HepG2 (cell line): Measurements from ENCODE around the gene MIER1. TPM values are rescaled to one million over a fixed set of nuclear protein-coding genes. Genes with fewer than 3 reads are reported as not detected.

Experiments used
- BHLHE40 ChIP-seq: IDR thresholded peaks from 2 replicates; pipeline ENCODE4 v1.6.1; 2011; ENCODE audit warnings: low read length, improper control_type of control experiment
- ELF3 ChIP-seq: IDR thresholded peaks from 2 replicates; pipeline ENCODE4 v1.6.1; 2016; ENCODE audit warnings: missing genetic modification reagents, missing compliant biosample characterization
- GABPB1 ChIP-seq: IDR thresholded peaks from 2 replicates; pipeline ENCODE4 v1.6.1; 2016; ENCODE audit warnings: mild to moderate bottlenecking, missing genetic modification reagents, moderate library complexity, missing compliant biosample characterization
- HNRNPL ChIP-seq: fragments of 200-400 bp; formaldehyde crosslinking; IDR thresholded peaks from 2 replicates; pipeline ENCODE4 v1.6.1; 2017; ENCODE audit warnings: mild to moderate bottlenecking, low read depth, low read length
- MIER3 ChIP-seq: IDR thresholded peaks from 2 replicates; pipeline ENCODE4 v1.6.1; 2016; ENCODE audit warnings: missing compliant biosample characterization, borderline replicate concordance
- MIXL1 ChIP-seq: IDR thresholded peaks from 2 replicates; pipeline ENCODE4 v1.6.1; 2016
- NFKBIZ ChIP-seq: IDR thresholded peaks from 2 replicates; pipeline ENCODE4 v1.6.1; 2018; ENCODE audit warnings: missing genetic modification reagents, missing compliant biosample characterization
- RAD21 ChIP-seq: fragments of 450-650 bp; formaldehyde crosslinking; IDR thresholded peaks from 2 replicates; pipeline ENCODE4 v1.5.0; 2020; ENCODE audit warnings: mild to moderate bottlenecking
- WIZ ChIP-seq: sonication (generic); formaldehyde crosslinking; IDR thresholded peaks from 2 replicates; pipeline ENCODE4 v1.5.1; 2020; ENCODE audit warnings: mild to moderate bottlenecking, missing genetic modification reagents
- ZBTB7A ChIP-seq: sonication (generic); formaldehyde crosslinking; IDR thresholded peaks from 2 replicates; pipeline ENCODE4 v1.8.0; 2022; ENCODE audit warnings: mild to moderate bottlenecking, missing genetic modification reagents
- ZC3H4 ChIP-seq: sonication (generic); formaldehyde crosslinking; IDR thresholded peaks from 2 replicates; pipeline ENCODE4 v1.4.0; 2020; ENCODE audit warnings: missing genetic modification reagents, borderline replicate concordance
- ZHX2 ChIP-seq, 2 experiments: sonication (generic) in 1 of 2; formaldehyde crosslinking in 1 of 2; IDR thresholded peaks; 2 replicates each; pipeline versions ENCODE4 v1.6.1 to v1.9.0; 2014 to 2022; ENCODE audit warnings: antibody characterized with exemption in 1 of 2, borderline replicate concordance in 1 of 2, inconsistent platforms in 1 of 2, low read depth in 1 of 2, missing genetic modification reagents in 1 of 2
- ZKSCAN5 ChIP-seq: sonication (generic); formaldehyde crosslinking; IDR thresholded peaks from 2 replicates; pipeline ENCODE4 v1.5.1; 2020; ENCODE audit warnings: mild to moderate bottlenecking, missing genetic modification reagents
- ZNF251 ChIP-seq: sonication (generic); formaldehyde crosslinking; IDR thresholded peaks from 2 replicates; pipeline ENCODE4 v1.9.0; 2021; ENCODE audit warnings: mild to moderate bottlenecking, missing genetic modification reagents
- ZNF329 ChIP-seq: sonication (generic); formaldehyde crosslinking; IDR thresholded peaks from 2 replicates; pipeline ENCODE4 v1.9.0; 2021; ENCODE audit warnings: low read depth, mild to moderate bottlenecking, missing genetic modification reagents
- ZNF432 ChIP-seq: sonication (generic); formaldehyde crosslinking; IDR thresholded peaks from 2 replicates; pipeline ENCODE4 v1.5.0; 2020; ENCODE audit warnings: missing genetic modification reagents, mild to moderate bottlenecking, borderline replicate concordance
- polyA plus RNA-seq, 8 experiments: library from polyadenylated mRNA; depleted of rRNA in 3 of 8; stranded (reverse) in 7 of 8; unstranded in 1 of 8; fragments of >200 nt; fragmentation: Illumina TruSeq in 4 of 8; extraction: Trizol in 4 of 8; gene quantifications; 2 replicates each; pipeline versions ENCODE4 v1.2.1 to v1.2.3, GENCODE V29; 2011 to 2016; ENCODE audit warnings: low read depth in 4 of 8, missing spikeins in 1 of 8, mixed read lengths in 1 of 8; ENCODE audit not compliant: insufficient read depth in 1 of 8
- total RNA-seq, 5 experiments: library from RNA; depleted of rRNA; stranded (reverse); fragments of >200 nt; fragmentation: Illumina TruSeq; extraction: Trizol; gene quantifications; 2 replicates each; pipeline ENCODE4 v1.2.3, GENCODE V29; 2016; ENCODE audit warnings: low read depth in 1 of 5
- TF ChIP-seq, protein P1 (sequence below): sonication (generic); formaldehyde crosslinking; IDR thresholded peaks from 2 replicates; pipeline ENCODE4 v1.8.0; 2022; ENCODE audit warnings: low read depth, missing genetic modification reagents
- TF ChIP-seq, protein P2 (sequence below): sonication (generic); formaldehyde crosslinking; IDR thresholded peaks from 2 replicates; pipeline ENCODE4 v1.4.0; 2020; ENCODE audit warnings: mild to moderate bottlenecking, low read depth, missing genetic modification reagents
- TF ChIP-seq, protein P3 (sequence below): sonication (generic); formaldehyde crosslinking; IDR thresholded peaks from 2 replicates; pipeline ENCODE4 v1.8.1; 2023; ENCODE audit warnings: mild to moderate bottlenecking, moderate library complexity, missing genetic modification reagents

Gene MIER1
- total and polyA plus RNA-seq, 2 of the 13 experiments (the other 11 are each of a cell fraction or from before 2014, with no cell fraction given) = 7.0 to 30.4 TPM

DNA sequence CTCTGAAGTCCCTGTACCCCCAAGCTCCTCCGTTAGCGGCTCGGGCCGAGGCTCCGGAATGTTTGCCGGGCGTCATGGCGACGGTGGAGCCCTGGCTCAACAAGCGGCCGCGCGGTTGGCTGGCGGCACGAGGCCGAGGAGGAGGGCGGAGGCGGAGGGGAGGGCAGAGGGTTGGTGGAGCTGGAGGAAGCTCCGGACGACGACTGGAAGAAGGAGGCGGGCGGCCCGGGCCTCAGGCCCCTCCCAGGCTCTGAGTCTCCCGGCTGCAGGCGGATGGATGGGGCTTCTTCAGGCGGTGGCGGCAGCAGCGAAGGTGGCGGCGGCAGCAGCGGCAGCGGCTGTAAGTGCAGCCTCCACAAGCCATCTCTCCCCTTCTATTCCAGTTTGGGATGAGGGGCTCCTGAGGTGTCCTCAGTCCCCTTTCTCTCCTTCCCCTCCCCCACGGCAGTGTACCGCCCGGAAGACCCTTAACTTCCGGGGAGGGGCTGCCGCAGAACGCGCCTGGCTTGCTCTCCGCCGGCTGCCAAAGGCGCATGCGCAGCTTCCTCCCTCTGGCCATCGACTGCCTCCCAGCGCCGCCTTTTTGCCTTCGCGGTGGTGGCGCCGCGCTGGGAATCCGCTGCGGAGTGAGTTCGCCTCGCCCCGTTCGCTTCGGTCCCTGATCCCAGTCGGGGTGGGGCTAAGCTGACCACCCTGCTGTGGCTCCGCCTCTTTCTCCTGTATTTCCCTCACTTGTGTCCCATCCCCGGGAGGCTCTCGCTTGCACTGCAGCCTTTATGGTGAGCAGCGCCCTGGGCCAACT lies at the start of gene MIER1, which contains the start of gene DNAI4 (continued):
- TF ChIP-seq, protein P1, sequence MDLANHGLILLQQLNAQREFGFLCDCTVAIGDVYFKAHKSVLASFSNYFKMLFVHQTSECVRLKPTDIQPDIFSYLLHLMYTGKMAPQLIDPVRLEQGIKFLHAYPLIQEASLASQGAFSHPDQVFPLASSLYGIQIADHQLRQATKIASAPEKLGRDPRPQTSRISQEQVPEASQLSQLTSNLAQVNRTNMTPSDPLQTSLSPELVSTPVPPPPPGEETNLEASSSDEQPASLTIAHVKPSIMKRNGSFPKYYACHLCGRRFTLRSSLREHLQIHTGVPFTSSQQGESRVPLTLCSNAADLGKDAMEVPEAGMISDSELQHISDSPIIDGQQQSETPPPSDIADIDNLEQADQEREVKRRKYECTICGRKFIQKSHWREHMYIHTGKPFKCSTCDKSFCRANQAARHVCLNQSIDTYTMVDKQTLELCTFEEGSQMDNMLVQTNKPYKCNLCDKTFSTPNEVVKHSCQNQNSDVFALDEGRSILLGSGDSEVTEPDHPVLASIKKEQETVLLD (CRISPR knock-in tag) = peak; percentile 53; the same call in 1 of the 2 replicates
- TF ChIP-seq, protein P2, sequence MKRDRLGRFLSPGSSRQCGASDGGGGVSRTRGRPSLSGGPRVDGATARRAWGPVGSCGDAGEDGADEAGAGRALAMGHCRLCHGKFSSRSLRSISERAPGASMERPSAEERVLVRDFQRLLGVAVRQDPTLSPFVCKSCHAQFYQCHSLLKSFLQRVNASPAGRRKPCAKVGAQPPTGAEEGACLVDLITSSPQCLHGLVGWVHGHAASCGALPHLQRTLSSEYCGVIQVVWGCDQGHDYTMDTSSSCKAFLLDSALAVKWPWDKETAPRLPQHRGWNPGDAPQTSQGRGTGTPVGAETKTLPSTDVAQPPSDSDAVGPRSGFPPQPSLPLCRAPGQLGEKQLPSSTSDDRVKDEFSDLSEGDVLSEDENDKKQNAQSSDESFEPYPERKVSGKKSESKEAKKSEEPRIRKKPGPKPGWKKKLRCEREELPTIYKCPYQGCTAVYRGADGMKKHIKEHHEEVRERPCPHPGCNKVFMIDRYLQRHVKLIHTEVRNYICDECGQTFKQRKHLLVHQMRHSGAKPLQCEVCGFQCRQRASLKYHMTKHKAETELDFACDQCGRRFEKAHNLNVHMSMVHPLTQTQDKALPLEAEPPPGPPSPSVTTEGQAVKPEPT (CRISPR knock-in tag) = no peak
- TF ChIP-seq HNRNPL (no peak), MIER3 (CRISPR knock-in tag) (peak; percentile 72; the same call in 1 of the 2 replicates), ZBTB7A (CRISPR knock-in tag) (no peak), ZKSCAN5 (CRISPR knock-in tag) (no peak), ZNF329 (no peak), BHLHE40 (0 out of 2 replicates have a peak, but pooled peaks have one; percentile 18), MIXL1 (CRISPR knock-in tag) (no peak; the same call in 1 of the 2 replicates), WIZ (CRISPR knock-in tag) (0 out of 2 replicates have a peak, but pooled peaks have one; percentile 1), ZHX2 (IDR thresholded peaks at IDR 0.05; ENCODE audit: low read depth) (no peak; the same call in none of the 2 replicates), ZHX2 (CRISPR knock-in tag; IDR thresholded peaks at IDR 0.05; ENCODE audit: borderline replicate concordance) (no peak), ELF3 (CRISPR knock-in tag) (peak; percentile 52; the same call in 1 of the 2 replicates), RAD21 (CRISPR knock-in tag) (peak; percentile 28; the same call in 1 of the 2 replicates), GABPB1 (CRISPR knock-in tag) (peak; percentile 96), ZNF251 (CRISPR knock-in tag) (no peak), ZC3H4 (CRISPR knock-in tag) (no peak), ZNF432 (no peak), NFKBIZ (CRISPR knock-in tag) (0 out of 2 replicates have a peak, but pooled peaks have one; percentile 33)
- TF ChIP-seq, protein P3, sequence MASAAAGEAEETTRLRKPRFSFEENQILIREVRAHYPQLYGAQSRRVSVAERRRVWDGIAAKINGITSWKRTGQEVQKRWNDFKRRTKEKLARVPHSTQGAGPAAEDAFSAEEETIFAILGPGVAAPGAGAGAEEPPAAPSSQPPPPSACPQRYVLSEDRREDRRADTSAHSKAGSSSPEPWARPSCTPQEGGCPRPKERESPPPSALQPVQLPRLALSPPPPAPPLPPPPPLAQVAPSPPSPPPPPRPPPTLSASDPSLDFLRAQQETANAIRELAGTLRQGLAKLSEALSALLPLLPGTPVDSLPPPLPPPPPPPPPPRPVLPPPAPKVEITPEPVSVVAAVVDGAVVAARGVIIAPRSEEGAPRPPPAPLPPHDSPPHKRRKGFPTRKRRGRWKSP (CRISPR knock-in tag) = peak; percentile 95
